Natural killer cell (primary cell): ENCODE measurements around the gene ABHD2. TPM values are rescaled to one million over a fixed set of nuclear protein-coding genes. Genes with fewer than 3 reads are reported as not detected.

Experiments
- ATAC-seq, 3 donors: fragments of 150-1000 bp in 2 of 3; fragments of 200-7000 bp in 1 of 3; cut with Tn5 transposase; 1 replicate in 1 of 3; 2 replicates in 2 of 3; pipeline ENCODE4 v1.10.0; 2021; ENCODE audit warnings: mild to moderate bottlenecking in 2 of 3, moderate library complexity in 2 of 3
- DNase-seq, 2 donors: peaks; one replicate each; pipeline versions ENCODE4 v3.0.0 to v3.0.0-alpha.2; 2013 to 2021; ENCODE audit warnings: mixed read lengths in 1 of 2
- H3K27ac ChIP-seq: one replicate; pipeline ENCODE4 v1.5.1; 2013; ENCODE audit warnings: mild to moderate bottlenecking, low read length
- H3K27me3 ChIP-seq: one replicate; pipeline ENCODE4 v1.6.1; 2013; ENCODE audit warnings: low read length; ENCODE audit not compliant: control insufficient read depth, insufficient read depth
- H3K36me3 ChIP-seq: one replicate; pipeline ENCODE4 v1.6.1; 2013; ENCODE audit warnings: low read length; ENCODE audit not compliant: control insufficient read depth, insufficient read depth
- H3K4me1 ChIP-seq: one replicate; pipeline ENCODE4 v1.6.1; 2013; ENCODE audit warnings: low read length; ENCODE audit not compliant: control insufficient read depth, insufficient read depth
- H3K4me3 ChIP-seq: one replicate; pipeline ENCODE4 v1.5.1; 2013; ENCODE audit warnings: low read length
- H3K9me3 ChIP-seq: one replicate; pipeline ENCODE4 v1.6.1; 2013; ENCODE audit warnings: low read length; ENCODE audit not compliant: control insufficient read depth, insufficient read depth
- H3K27ac Mint-ChIP-seq, 2 donors: one replicate each; pipeline ENCODE4 v1.8.0; 2022; ENCODE audit warnings: mild to moderate bottlenecking in 2 of 2, mixed read lengths in 2 of 2, moderate library complexity in 1 of 2
- H3K27me3 Mint-ChIP-seq, 2 donors: one replicate each; pipeline ENCODE4 v1.8.0; 2022; ENCODE audit warnings: low read depth in 2 of 2, mixed read lengths in 2 of 2
- H3K36me3 Mint-ChIP-seq: one replicate; pipeline ENCODE4 v1.8.0; 2022; ENCODE audit warnings: mixed read lengths
- H3K4me1 Mint-ChIP-seq, 2 donors: one replicate each; pipeline ENCODE4 v1.8.0; 2022; ENCODE audit warnings: mixed read lengths in 2 of 2
- H3K4me3 Mint-ChIP-seq: one replicate; pipeline ENCODE4 v1.8.0; 2022; ENCODE audit warnings: mild to moderate bottlenecking, moderate library complexity, mixed read lengths
- H3K9me3 Mint-ChIP-seq, 2 donors: one replicate each; pipeline ENCODE4 v1.8.0; 2022; ENCODE audit warnings: mixed read lengths in 2 of 2
- CTCF ChIP-seq: fragments of 200-600 bp; IDR thresholded peaks from one replicate; pipeline ENCODE4 v1.8.0; 2022; ENCODE audit warnings: antibody characterized with exemption
- whole genome bisulfite sequencing: methylation state at CpG from one replicate; pipeline ENCODE4 v1.1.7; 2013; ENCODE audit warnings: missing lambda C conversion rate; ENCODE audit not compliant: insufficient coverage; 5-methylcytosine and 5-hydroxymethylcytosine counted together
- intact Hi-C: fragments of 100-400 bp; cut with micrococcal nuclease; formaldehyde crosslinking; loops from one replicate; pipeline ENCODE4 v1.14.2; 2022
- total RNA-seq, 4 donors: library from RNA; stranded (reverse); fragments of 120-200 nt in 1 of 4; gene quantifications; one replicate each; pipeline versions ENCODE4 v1.2.3 to v1.2.4, GENCODE V29; 2013 to 2022

Gene ABHD2
- total RNA-seq, 3 donors from 2014 or later (not counting 1 experiment from before 2014, with no cell fraction given), result 187 to 236 (median 191) TPM

GRCh38 chr15:89184886-89185526 lies 96.8 kb downstream of the ABHD2 start:
- H3K27ac ChIP-seq, result no peak overlapping the region
- H3K9me3 ChIP-seq, result no peaks in the 10 kb centered on the region
- no peak for DNase-seq
- peaks cover 13% of the 10 kb centered on the region for H3K4me1 ChIP-seq
- H3K36me3 ChIP-seq, result peaks cover 57% of the 10 kb centered on the region
- H3K4me3 ChIP-seq, result no peak overlapping the region
- H3K4me1 Mint-ChIP-seq, result peaks cover 21 to 26% of the 10 kb centered on the region in 2 donors
- TF ChIP-seq CTCF, result no peak
- no peaks in the 10 kb centered on the region for H3K36me3 Mint-ChIP-seq
- no peaks in the 10 kb centered on the region for H3K27me3 Mint-ChIP-seq
- intact Hi-C loops, result no loop called here
- no peaks in the 10 kb centered on the region for H3K27me3 ChIP-seq
- no peak for ATAC-seq
- H3K9me3 Mint-ChIP-seq, result no peaks in the 10 kb centered on the region
- H3K27ac Mint-ChIP-seq, result peak overlapping the region in 1 of 2 donors; percentile 29
- 98% methylated on average over 12 of the region's 12 CpGs for WGBS
- H3K4me3 Mint-ChIP-seq, result no peak overlapping the region

GRCh38 chr15:89186803-89187202 lies 98.5 kb downstream of the ABHD2 start:
- Histone ChIP-seq H3K9me3 (no peaks in the 10 kb centered on the region), H3K4me1 (peaks cover 4% of the 10 kb centered on the region), H3K36me3 (peaks cover 72% of the 10 kb centered on the region), H3K4me3 (no peak overlapping the region), H3K27ac (no peak overlapping the region), H3K27me3 (no peaks in the 10 kb centered on the region)
- H3K4me1 Mint-ChIP-seq, result peaks cover 8 to 20% of the 10 kb centered on the region in 2 donors
- H3K9me3 Mint-ChIP-seq, result no peaks in the 10 kb centered on the region
- WGBS, result 82% methylated on average over 6 of the region's 6 CpGs
- H3K36me3 Mint-ChIP-seq, result peaks cover 11% of the 10 kb centered on the region
- no peak for TF ChIP-seq CTCF
- DNase-seq (no peak), ATAC-seq (peak in 1 of 3 donors; percentile 36)
- intact Hi-C loops, result no loop called here
- H3K27me3 Mint-ChIP-seq, result no peaks in the 10 kb centered on the region
- no peak overlapping the region for H3K4me3 Mint-ChIP-seq
- H3K27ac Mint-ChIP-seq, result peak overlapping the region; percentile 5 to 48

GRCh38 chr15:89187301-89187985 lies 99.2 kb downstream of the ABHD2 start:
- Mint-ChIP-seq H3K36me3 (peaks cover 17% of the 10 kb centered on the region), H3K4me1 (peaks cover 11 to 20% of the 10 kb centered on the region in 2 donors), H3K27ac (peak overlapping the region; percentile 4 to 48), H3K27me3 (no peaks in the 10 kb centered on the region), H3K4me3 (no peak overlapping the region), H3K9me3 (no peaks in the 10 kb centered on the region)
- Histone ChIP-seq H3K4me3 (no peak overlapping the region), H3K4me1 (peaks cover 4% of the 10 kb centered on the region), H3K36me3 (peaks cover 75% of the 10 kb centered on the region), H3K27me3 (no peaks in the 10 kb centered on the region), H3K9me3 (no peaks in the 10 kb centered on the region), H3K27ac (no peak overlapping the region)
- no peak for DNase-seq
- WGBS, result 98% methylated on average over 8 of the region's 9 CpGs
- intact Hi-C loops, result no loop called here
- no peak for TF ChIP-seq CTCF
- ATAC-seq, result no peak
